Cardiac fibroblast (primary cell): ENCODE results near the gene ZNF362.
A peak's percentile ranks its signal among the peaks of the same experiment; 100 is the strongest.
"Not testable (repeated sequence)": the region's sequence is repeated elsewhere in the genome, so short reads cannot be mapped to it uniquely, and the experiment has no call there.

Experiments used
- DNase-seq, 2 donors: peaks; one replicate each; pipeline versions ENCODE4 v3.0.0 to v3.0.0-alpha.2; 2010; ENCODE audit warnings: low read depth in 2 of 2
- H3K4me3 ChIP-seq, 2 donors: replicated peaks in 1 of 2; 1 replicate in 1 of 2; 2 replicates in 1 of 2; pipeline ENCODE4 v1.5.1; 2011; ENCODE audit warnings: low read depth in 2 of 2, low read length in 2 of 2, mild to moderate bottlenecking in 2 of 2, moderate library complexity in 1 of 2
- TF ChIP-seq, protein P1 (sequence below): IDR thresholded peaks from one replicate; pipeline ENCODE4 v1.5.1; 2011; ENCODE audit warnings: low read depth, mild to moderate bottlenecking, low read length, inconsistent platforms

ZNF362 gene

DNA sequence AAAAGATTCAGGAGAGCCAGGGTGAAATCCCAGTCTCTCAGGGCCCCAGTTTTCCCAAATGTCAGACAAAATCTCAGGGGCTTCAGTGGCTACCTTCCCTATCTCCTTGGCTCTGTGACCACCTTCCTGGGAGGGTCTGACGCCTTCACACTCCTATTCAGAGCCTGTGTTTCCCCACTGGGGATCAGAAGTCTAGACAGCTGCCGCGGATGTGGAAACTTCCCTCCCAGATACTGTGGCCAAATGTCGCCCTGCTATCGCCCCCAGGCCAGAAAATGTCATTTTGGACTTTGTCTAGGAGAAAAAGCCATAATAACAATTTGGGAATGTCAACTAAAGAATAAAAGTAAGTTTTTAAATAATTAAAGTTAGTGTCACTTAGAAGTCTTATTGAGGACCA is 48.7 kb downstream of the ZNF362 start:
- TF ChIP-seq, protein P1, sequence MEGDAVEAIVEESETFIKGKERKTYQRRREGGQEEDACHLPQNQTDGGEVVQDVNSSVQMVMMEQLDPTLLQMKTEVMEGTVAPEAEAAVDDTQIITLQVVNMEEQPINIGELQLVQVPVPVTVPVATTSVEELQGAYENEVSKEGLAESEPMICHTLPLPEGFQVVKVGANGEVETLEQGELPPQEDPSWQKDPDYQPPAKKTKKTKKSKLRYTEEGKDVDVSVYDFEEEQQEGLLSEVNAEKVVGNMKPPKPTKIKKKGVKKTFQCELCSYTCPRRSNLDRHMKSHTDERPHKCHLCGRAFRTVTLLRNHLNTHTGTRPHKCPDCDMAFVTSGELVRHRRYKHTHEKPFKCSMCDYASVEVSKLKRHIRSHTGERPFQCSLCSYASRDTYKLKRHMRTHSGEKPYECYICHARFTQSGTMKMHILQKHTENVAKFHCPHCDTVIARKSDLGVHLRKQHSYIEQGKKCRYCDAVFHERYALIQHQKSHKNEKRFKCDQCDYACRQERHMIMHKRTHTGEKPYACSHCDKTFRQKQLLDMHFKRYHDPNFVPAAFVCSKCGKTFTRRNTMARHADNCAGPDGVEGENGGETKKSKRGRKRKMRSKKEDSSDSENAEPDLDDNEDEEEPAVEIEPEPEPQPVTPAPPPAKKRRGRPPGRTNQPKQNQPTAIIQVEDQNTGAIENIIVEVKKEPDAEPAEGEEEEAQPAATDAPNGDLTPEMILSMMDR: no peak
- no peak overlapping the region for H3K4me3 ChIP-seq
- no peak for DNase-seq

- no peak for DNase-seq
- TF ChIP-seq, protein P1: no peak
- no peak overlapping the region for H3K4me3 ChIP-seq
These were observed 49.7 kb downstream of the ZNF362 start for GRCh38 chr1:33305816-33306652.

- H3K4me3 ChIP-seq: no peak overlapping the region
- TF ChIP-seq, protein P1: no peak
- peak in 1 of 2 donors; percentile 49 for DNase-seq
These were observed 50.6 kb downstream of the ZNF362 start for GRCh38 chr1:33306653-33307493.

DNA sequence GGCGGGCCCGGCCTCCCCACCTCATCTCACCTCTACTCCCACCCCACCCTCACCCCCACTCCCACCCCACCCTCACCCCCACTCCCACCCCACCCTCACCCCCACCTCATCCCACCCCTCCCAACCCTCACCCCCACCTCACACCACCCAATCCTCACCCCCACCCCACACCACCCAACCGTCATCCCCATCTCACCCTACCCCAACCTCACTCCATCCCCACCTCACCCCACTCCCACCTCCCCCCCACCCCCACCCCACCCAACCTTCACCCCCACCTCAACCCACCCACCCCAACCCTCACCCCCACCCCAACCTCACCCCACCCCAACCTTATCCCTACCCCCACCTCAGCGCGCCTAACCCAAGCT is 51.2 kb downstream of the ZNF362 start:
- no peak overlapping the region for H3K4me3 ChIP-seq
- DNase-seq: no peak
- TF ChIP-seq, protein P1: no peak

DNA sequence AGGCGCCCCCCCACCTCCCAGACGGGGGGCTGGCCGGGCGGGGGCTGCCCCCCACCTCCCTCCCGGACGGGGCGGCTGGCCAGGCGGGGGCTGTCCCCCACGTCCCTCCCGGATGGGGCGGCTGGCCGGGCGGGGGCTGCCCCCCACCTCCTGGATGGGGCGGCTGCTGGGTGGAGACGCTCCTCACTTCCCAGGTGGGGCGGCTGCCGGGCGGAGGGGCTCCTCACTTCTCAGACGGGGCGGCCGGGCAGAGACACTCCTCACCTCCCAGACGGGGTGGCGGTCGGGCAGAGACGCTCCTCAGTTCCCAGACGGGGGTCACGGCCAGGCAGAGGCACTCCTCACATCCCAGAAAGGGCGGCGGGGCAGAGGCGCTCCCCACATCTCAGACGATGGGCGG is 53.1 kb downstream of the ZNF362 start:
- H3K4me3 ChIP-seq, DNase-seq: not testable (repeated sequence)

DNA sequence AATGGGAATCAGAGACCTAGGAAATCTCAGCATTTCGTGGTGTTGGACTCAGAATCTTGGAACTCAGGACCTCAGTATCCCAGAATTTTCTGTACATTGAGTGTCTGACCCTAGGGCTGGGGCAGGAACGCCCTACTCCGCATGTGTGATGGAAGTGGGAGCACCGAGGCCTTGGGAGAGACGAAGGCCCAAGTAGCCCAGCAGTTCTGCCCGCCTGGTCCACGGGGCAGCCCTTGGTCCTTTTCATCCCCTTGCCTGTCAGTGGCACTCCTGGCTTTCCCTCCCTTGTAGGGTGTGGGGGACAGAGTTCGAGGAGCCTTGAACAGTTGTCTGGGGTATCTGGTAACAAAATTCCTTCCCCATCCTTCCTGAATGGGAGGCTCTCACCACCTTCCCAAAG is 54.4 kb downstream of the ZNF362 start:
- DNase-seq: no peak
- TF ChIP-seq, protein P1: no peak

DNA sequence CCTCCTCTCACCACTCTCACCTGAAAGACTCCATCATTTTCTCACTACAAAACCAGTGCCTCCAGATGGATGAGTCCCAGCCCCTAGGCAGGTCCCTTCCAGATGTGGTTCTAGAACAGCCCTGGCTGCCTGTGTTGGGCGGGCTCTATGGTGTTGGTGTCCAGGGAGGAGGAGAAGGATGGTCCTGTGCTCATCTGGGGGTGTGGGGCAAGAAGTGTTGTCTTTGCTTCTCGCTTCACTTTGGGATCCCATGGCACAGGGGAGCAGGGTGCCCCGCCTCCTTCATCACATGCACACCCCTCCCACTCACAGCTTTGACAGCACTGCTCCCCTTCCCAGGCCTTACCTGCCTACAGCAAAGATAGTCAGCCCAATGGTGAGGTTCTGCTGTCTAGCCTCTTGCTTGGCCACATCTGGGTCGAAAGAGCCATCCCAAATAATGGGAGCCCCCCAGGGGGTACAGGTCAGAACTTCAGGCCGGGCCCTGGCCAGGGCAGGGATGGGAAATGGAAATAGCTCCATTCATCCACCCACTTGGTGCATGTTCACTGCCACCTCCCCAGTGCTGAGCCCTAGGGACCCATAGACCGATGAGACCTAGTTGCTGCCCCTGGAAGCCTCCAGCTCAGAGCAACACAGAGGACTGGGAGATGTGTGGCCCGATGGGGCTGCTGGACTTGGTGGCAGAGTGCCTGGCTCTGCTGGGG is 55.6 kb downstream of the ZNF362 start:
- DNase-seq: no peak
- TF ChIP-seq, protein P1: no peak

More for the DNA sequence above, 54.4 kb downstream of the ZNF362 start:
- no peak overlapping the region for H3K4me3 ChIP-seq

More for the DNA sequence above, 55.6 kb downstream of the ZNF362 start:
- H3K4me3 ChIP-seq: no peak overlapping the region
